Measurements from ENCODE around the gene MVB12B.

Gene MVB12B

DNA sequence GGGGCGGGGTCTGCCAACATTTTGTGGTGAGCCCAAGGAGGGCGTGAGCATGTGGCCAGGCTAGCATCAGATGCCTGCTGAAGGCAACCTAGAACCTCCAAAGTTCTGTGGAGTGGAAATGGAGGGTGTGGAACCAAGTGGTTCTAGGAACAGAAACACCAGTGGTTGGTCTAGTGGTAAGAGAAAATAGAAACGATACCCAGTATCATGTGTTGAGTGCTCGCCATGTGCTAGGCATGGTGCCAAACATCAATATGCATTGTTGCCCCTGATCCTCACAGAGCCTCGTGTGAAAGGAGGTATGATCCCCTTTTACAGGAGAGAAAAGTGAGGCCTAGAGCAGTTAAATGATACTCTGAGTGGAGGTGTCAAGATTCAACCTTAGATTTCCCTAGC is 31.5 kb upstream of the MVB12B start:
- Histone ChIP-seq H3K27me3 (ENCODE audit: control insufficient read depth in 5 of 5, insufficient read depth in 4 of 5, low read length in 5 of 5) (peaks cover 8 to 40% (median 33%) of the 10 kb centered on the region in 5 donors), H3K9ac (ENCODE audit: low read length in 5 of 5) (no peak overlapping the region), H3K27ac (ENCODE audit: low read depth, low read length) (no peak overlapping the region), H3K4me1 (ENCODE audit: control insufficient read depth in 5 of 5, insufficient read depth in 5 of 5, low read length in 5 of 5) (no peaks in the 10 kb centered on the region), H3K4me3 (ENCODE audit: low read depth in 1 of 5, low read length in 5 of 5) (no peak overlapping the region), H3K36me3 (ENCODE audit: control insufficient read depth in 5 of 5, insufficient read depth in 5 of 5, low read length in 5 of 5) (no peaks in the 10 kb centered on the region), H3K9me3 (ENCODE audit: control insufficient read depth in 5 of 5, low read length in 5 of 5) (no peaks in the 10 kb centered on the region)

DNA sequence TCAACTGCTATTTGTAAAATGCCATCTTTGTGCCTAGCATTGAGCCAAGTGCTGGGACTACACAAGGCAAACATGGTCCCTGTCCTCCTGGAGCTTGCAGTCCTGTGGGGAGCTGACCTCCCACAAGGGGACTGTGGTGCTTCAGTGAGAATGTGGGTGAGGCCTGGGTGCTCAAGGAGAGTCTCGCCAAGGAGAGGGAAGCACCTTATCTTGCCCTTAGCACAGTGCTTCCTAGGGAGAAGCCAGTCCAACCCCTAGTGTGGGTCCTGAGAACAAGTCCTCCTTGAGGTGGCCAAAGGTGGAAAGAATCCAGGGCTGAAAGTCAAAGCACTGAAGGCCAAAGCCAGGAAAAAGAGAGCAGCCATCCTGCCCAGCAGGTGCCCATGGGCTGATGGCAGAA is 31.1 kb upstream of the MVB12B start:
- Histone ChIP-seq H3K27ac (ENCODE audit: low read depth, low read length) (no peak overlapping the region), H3K4me3 (ENCODE audit: low read depth in 1 of 5, low read length in 5 of 5) (no peak overlapping the region), H3K9me3 (ENCODE audit: control insufficient read depth in 5 of 5, low read length in 5 of 5) (no peaks in the 10 kb centered on the region), H3K9ac (ENCODE audit: low read length in 5 of 5) (no peak overlapping the region), H3K27me3 (ENCODE audit: control insufficient read depth in 5 of 5, insufficient read depth in 4 of 5, low read length in 5 of 5) (peaks cover 8 to 40% (median 33%) of the 10 kb centered on the region in 5 donors), H3K4me1 (ENCODE audit: control insufficient read depth in 5 of 5, insufficient read depth in 5 of 5, low read length in 5 of 5) (no peaks in the 10 kb centered on the region), H3K36me3 (ENCODE audit: control insufficient read depth in 5 of 5, insufficient read depth in 5 of 5, low read length in 5 of 5) (no peaks in the 10 kb centered on the region)

DNA sequence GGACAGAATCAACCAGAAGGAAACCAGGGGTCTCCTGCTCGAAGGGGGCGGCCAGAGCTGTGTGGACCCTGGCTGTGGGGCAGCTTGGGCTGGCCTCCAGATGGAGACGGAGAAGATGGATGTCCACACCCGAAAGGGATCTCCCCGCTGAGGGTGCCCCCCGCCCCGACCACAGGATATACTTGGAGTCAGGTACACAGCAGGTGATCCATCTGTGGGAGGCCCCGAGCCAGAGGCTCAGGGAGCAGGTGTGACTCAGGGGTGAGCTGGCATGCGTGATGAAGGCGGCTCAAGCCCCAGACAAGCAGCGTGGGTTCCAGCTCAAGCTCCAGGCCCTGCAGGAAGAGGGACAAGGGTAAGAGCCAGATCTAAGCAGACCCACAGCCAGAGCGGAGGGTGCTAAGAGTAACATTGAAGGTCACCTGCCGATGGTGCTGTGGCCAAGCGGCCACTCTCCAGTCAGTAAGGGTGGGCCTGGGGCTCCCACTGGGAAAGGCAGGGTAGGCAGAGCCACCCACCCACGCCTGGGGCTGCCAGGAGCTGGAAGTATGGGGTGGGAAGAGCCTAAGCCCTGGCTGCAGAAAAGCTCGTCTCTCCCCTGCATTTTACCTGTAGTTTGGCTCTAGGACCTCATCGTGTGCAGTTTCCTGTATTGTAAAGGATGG is 30.6 kb upstream of the MVB12B start:
- Histone ChIP-seq H3K36me3 (ENCODE audit: control insufficient read depth in 5 of 5, insufficient read depth in 5 of 5, low read length in 5 of 5) (no peaks in the 10 kb centered on the region), H3K4me1 (ENCODE audit: control insufficient read depth in 5 of 5, insufficient read depth in 5 of 5, low read length in 5 of 5) (no peaks in the 10 kb centered on the region), H3K9ac (ENCODE audit: low read length in 5 of 5) (no peak overlapping the region), H3K27ac (ENCODE audit: low read depth, low read length) (no peak overlapping the region), H3K9me3 (ENCODE audit: control insufficient read depth in 5 of 5, low read length in 5 of 5) (no peaks in the 10 kb centered on the region), H3K4me3 (ENCODE audit: low read depth in 1 of 5, low read length in 5 of 5) (no peak overlapping the region), H3K27me3 (ENCODE audit: control insufficient read depth in 5 of 5, insufficient read depth in 4 of 5, low read length in 5 of 5) (peaks cover 8 to 40% (median 33%) of the 10 kb centered on the region in 5 donors)

DNA sequence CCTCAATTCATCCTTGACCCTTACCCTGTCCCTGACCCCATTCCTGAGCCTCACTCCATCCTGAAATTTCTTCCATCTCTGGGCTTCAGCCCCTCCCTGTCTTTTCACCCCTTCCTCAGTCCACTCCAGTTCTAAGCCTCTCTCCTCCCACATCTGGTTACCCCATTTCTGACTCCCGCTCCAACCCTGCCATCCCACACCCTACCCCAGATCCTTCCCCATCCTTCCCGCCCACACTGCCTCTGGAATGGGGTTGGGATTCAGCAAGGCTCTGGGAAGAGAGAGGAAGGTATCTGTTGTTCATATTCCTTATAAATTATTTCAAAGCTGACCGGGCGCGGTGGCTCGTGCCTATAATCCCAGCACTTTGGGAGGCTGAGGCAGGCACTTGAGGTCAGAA is 29.9 kb upstream of the MVB12B start:
- Histone ChIP-seq H3K9ac (ENCODE audit: low read length in 5 of 5) (no peak overlapping the region), H3K4me3 (ENCODE audit: low read depth in 1 of 5, low read length in 5 of 5) (no peak overlapping the region), H3K27ac (ENCODE audit: low read depth, low read length) (no peak overlapping the region), H3K4me1 (ENCODE audit: control insufficient read depth in 5 of 5, insufficient read depth in 5 of 5, low read length in 5 of 5) (no peaks in the 10 kb centered on the region), H3K27me3 (ENCODE audit: control insufficient read depth in 5 of 5, insufficient read depth in 4 of 5, low read length in 5 of 5) (peaks cover 8 to 40% (median 33%) of the 10 kb centered on the region in 5 donors), H3K9me3 (ENCODE audit: control insufficient read depth in 5 of 5, low read length in 5 of 5) (no peaks in the 10 kb centered on the region), H3K36me3 (ENCODE audit: control insufficient read depth in 5 of 5, insufficient read depth in 5 of 5, low read length in 5 of 5) (no peaks in the 10 kb centered on the region)

DNA sequence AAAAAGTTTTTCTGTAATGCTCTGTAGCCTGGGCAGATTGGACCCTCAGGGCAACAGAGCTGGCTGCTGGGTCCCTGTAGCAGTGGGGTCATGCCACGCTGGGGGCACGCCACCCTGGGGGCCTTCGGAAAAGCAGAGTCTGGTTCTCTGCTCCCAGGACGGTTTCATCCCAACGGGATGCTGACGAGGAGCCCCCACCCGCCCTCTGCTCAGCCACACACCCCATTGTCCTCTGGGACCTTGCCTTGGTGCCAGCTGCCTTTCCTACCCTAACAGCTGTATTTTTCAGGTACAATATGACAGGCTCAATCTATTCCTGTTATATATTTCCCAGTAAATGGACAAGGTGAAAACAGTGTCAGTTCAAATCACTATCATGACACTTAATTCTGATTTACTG is 29.0 kb upstream of the MVB12B start:
- Histone ChIP-seq H3K9ac (ENCODE audit: low read length in 5 of 5) (no peak overlapping the region), H3K27me3 (ENCODE audit: control insufficient read depth in 5 of 5, insufficient read depth in 4 of 5, low read length in 5 of 5) (peaks cover 8 to 39% (median 33%) of the 10 kb centered on the region in 5 donors), H3K27ac (ENCODE audit: low read depth, low read length) (no peak overlapping the region), H3K4me1 (ENCODE audit: control insufficient read depth in 5 of 5, insufficient read depth in 5 of 5, low read length in 5 of 5) (no peaks in the 10 kb centered on the region), H3K9me3 (ENCODE audit: control insufficient read depth in 5 of 5, low read length in 5 of 5) (no peaks in the 10 kb centered on the region), H3K4me3 (ENCODE audit: low read depth in 1 of 5, low read length in 5 of 5) (no peak overlapping the region), H3K36me3 (ENCODE audit: control insufficient read depth in 5 of 5, insufficient read depth in 5 of 5, low read length in 5 of 5) (no peaks in the 10 kb centered on the region)

GRCh38 chr9:126298063-126298801 is 28.4 kb upstream of the MVB12B start:
- Histone ChIP-seq H3K9ac (ENCODE audit: low read length in 5 of 5) (no peak overlapping the region), H3K4me3 (ENCODE audit: low read depth in 1 of 5, low read length in 5 of 5) (no peak overlapping the region), H3K27ac (ENCODE audit: low read depth, low read length) (no peak overlapping the region), H3K27me3 (ENCODE audit: control insufficient read depth in 5 of 5, insufficient read depth in 4 of 5, low read length in 5 of 5) (peaks cover 8 to 34% (median 28%) of the 10 kb centered on the region in 5 donors), H3K36me3 (ENCODE audit: control insufficient read depth in 5 of 5, insufficient read depth in 5 of 5, low read length in 5 of 5) (no peaks in the 10 kb centered on the region), H3K4me1 (ENCODE audit: control insufficient read depth in 5 of 5, insufficient read depth in 5 of 5, low read length in 5 of 5) (no peaks in the 10 kb centered on the region), H3K9me3 (ENCODE audit: control insufficient read depth in 5 of 5, low read length in 5 of 5) (no peaks in the 10 kb centered on the region)

DNA sequence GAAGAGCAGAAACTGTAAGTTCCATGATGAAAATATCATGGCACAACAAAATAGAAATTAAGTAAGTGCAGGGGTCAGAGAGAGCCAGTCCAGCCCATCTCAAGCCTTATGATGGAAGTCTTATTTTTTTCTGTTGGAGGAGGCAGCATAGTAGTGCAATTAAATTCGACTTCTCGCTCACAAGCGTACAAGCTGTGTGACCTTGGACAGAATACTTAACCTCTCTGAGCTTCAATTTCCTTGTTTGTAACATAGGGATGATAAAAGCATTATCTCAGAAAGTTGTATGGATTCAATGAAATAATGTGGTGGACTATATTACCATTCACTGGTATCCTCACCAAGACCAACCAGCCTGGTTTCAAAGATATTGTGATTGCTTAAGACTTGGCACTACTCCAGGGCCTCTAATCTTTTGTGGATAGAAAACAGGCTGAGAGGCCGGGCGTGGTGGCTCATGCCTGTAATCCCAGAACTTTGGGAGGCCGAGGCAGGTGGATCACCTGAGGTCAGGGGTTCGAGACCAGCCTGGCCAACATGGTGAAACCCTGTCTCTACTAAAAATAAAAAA is 26.8 kb upstream of the MVB12B start:
- peaks cover 3 to 23% (median 22%) of the 10 kb centered on the region in 5 donors for H3K27me3 ChIP-seq (ENCODE audit: control insufficient read depth in 5 of 5, insufficient read depth in 4 of 5, low read length in 5 of 5)
- H3K9me3 ChIP-seq (ENCODE audit: control insufficient read depth in 5 of 5, low read length in 5 of 5) = no peaks in the 10 kb centered on the region
- no peak overlapping the region for H3K27ac ChIP-seq (ENCODE audit: low read depth, low read length)
- H3K4me1 ChIP-seq (ENCODE audit: control insufficient read depth in 5 of 5, insufficient read depth in 5 of 5, low read length in 5 of 5) = no peaks in the 10 kb centered on the region
- no peak overlapping the region for H3K4me3 ChIP-seq (ENCODE audit: low read depth in 1 of 5, low read length in 5 of 5)
- no peak overlapping the region for H3K9ac ChIP-seq (ENCODE audit: low read length in 5 of 5)
- no peaks in the 10 kb centered on the region for H3K36me3 ChIP-seq (ENCODE audit: control insufficient read depth in 5 of 5, insufficient read depth in 5 of 5, low read length in 5 of 5)

DNA sequence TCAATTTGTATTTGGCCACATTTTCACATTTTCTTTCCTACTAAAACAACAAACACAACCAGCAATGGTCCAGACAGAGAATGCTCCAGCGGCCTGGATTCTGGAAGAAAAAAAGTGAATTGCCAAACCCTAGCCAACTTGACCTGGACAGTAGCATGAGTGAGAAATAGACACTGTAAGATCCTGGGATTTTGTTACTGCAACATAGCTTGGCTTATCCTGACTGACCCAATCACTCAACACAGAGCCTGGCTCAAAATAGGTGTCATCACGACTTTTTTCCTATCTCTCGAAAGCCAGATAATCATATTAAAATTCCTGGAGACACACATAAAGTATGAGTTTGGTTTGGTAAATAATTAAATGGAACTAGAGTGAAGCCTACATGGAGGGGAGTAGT is 25.4 kb upstream of the MVB12B start:
- Histone ChIP-seq H3K27ac (ENCODE audit: low read depth, low read length) (no peak overlapping the region), H3K36me3 (ENCODE audit: control insufficient read depth in 5 of 5, insufficient read depth in 5 of 5, low read length in 5 of 5) (no peaks in the 10 kb centered on the region), H3K27me3 (ENCODE audit: control insufficient read depth in 5 of 5, insufficient read depth in 4 of 5, low read length in 5 of 5) (peaks cover 3 to 16% (median 11%) of the 10 kb centered on the region in 5 donors), H3K4me3 (ENCODE audit: low read depth in 1 of 5, low read length in 5 of 5) (no peak overlapping the region), H3K9me3 (ENCODE audit: control insufficient read depth in 5 of 5, low read length in 5 of 5) (no peaks in the 10 kb centered on the region), H3K4me1 (ENCODE audit: control insufficient read depth in 5 of 5, insufficient read depth in 5 of 5, low read length in 5 of 5) (no peaks in the 10 kb centered on the region), H3K9ac (ENCODE audit: low read length in 5 of 5) (no peak overlapping the region)

DNA sequence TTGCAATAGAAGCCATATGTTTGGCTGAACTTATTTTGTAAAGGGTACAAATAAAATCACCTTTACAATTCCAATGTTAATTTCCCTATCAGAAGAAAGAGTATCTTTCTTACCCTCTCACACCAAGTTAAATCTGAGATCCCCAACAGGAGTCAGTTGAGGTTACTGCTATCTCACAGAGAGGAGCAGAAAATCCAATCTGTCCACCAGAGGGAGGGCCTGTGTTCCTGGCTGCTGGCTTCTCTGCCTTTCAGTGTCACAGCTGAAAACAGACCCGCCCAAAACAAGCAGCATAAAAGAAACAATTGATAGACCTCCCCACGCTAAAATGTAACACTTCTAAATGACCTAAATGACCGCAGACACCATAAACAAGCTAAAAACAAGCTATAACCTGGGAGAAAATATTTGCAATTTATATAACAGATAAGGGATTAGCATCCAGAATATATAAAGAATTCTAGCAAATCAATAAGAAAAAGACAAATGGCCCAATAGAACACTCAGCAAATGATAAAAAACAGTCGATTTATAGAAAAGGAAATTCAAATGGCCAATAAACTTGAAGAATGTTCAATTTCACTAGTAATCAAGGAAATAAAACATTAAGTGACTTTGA is 24.5 kb upstream of the MVB12B start:
- H3K27ac ChIP-seq (ENCODE audit: low read depth, low read length) = no peak overlapping the region
- H3K9me3 ChIP-seq (ENCODE audit: control insufficient read depth in 5 of 5, low read length in 5 of 5) = no peaks in the 10 kb centered on the region
- no peak overlapping the region for H3K4me3 ChIP-seq (ENCODE audit: low read depth in 1 of 5, low read length in 5 of 5)
- no peaks in the 10 kb centered on the region for H3K4me1 ChIP-seq (ENCODE audit: control insufficient read depth in 5 of 5, insufficient read depth in 5 of 5, low read length in 5 of 5)
- no peak overlapping the region for H3K9ac ChIP-seq (ENCODE audit: low read length in 5 of 5)
- no peaks in the 10 kb centered on the region for H3K36me3 ChIP-seq (ENCODE audit: control insufficient read depth in 5 of 5, insufficient read depth in 5 of 5, low read length in 5 of 5)
- peaks cover 0 to 12% (median 4%) of the 10 kb centered on the region in 5 donors for H3K27me3 ChIP-seq (ENCODE audit: control insufficient read depth in 5 of 5, insufficient read depth in 4 of 5, low read length in 5 of 5)

GRCh38 chr9:126302730-126303129 is 23.9 kb upstream of the MVB12B start:
- Histone ChIP-seq H3K27me3 (ENCODE audit: control insufficient read depth in 5 of 5, insufficient read depth in 4 of 5, low read length in 5 of 5) (peaks cover 0 to 8% (median 4%) of the 10 kb centered on the region in 5 donors), H3K9me3 (ENCODE audit: control insufficient read depth in 5 of 5, low read length in 5 of 5) (no peaks in the 10 kb centered on the region), H3K36me3 (ENCODE audit: control insufficient read depth in 5 of 5, insufficient read depth in 5 of 5, low read length in 5 of 5) (no peaks in the 10 kb centered on the region), H3K27ac (ENCODE audit: low read depth, low read length) (no peak overlapping the region), H3K9ac (ENCODE audit: low read length in 5 of 5) (no peak overlapping the region), H3K4me3 (ENCODE audit: low read depth in 1 of 5, low read length in 5 of 5) (no peak overlapping the region), H3K4me1 (ENCODE audit: control insufficient read depth in 5 of 5, insufficient read depth in 5 of 5, low read length in 5 of 5) (no peaks in the 10 kb centered on the region)
